ENCODE results near the gene PHLDA2. TPM values are rescaled to one million over a fixed set of nuclear protein-coding genes. Genes with fewer than 3 reads are reported as not detected.

Gene PHLDA2
- total RNA-seq, 2 experiments from 2014 or later: 3.6 to 3.7 TPM

DNA sequence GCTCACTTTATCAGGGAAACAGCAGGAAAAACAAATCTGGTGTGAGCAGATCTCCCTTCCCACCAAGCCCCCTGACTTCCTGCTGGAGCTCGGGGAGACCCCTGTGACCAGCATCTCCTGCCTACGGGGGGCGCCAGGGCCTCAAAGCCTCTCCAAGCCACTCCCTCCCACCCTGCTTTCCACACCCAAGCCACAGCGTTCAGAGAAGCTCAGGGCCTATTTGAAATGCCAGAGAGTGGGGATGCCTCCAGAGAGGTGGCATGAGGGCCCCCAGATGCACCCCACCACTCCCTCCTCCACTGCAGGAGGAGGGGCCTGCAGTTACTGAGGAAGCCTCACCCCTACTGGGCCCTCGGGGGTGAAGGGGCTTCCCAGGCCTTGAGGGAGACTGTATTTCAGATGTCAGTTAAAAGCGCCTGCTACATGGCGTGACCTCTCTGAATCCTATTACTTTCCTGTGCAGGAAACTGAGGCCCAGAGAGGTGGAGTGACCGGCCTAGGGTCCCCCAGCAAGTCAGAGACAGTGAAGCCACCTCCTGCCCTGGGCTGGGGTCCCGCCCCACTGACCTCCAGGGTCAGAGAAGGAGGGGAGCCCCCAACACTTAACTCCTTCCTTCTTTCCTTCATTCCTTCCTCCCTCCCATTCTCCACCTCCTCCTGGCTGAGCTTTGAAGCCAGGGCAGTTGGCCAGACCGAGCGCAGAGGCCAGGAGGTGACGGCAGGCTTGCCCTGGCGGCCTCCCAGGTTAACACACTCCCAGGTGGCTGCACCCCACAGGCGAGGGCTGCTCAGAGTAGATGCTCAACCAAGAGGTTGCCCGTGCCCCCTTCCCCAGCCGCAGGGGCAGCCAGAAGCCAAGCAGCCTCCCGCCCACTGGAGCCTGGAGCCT is 37.6 kb downstream of the PHLDA2 start:
- peak; percentile 31 for ATAC-seq
- peak; percentile 68 for DNase-seq
- H3K4me3 Mint-ChIP-seq: peak overlapping the region; percentile 83
- POLR2A ChIA-PET: interaction anchor here (1.0 to 4.2 kb wide), 4 partner anchors 11 to 419 kb away, joined by 3 to 26 read pairs (median 9); a partner anchor contains a TSS
- CTCF ChIA-PET: interaction anchor here (0.9 to 13.7 kb wide), 22 partner anchors 8 to 699 kb away, joined by 3 to 412 read pairs (median 5); partner anchors contain the start of gene PHLDA2
- H3K27me3 Mint-ChIP-seq: no peaks in the 10 kb centered on the region
- no peaks in the 10 kb centered on the region for H3K36me3 Mint-ChIP-seq (ENCODE audit: low read depth)
- H3K9me3 Mint-ChIP-seq: no peaks in the 10 kb centered on the region
- intact Hi-C loops (cut with micrococcal nuclease): loop anchor here (10.0 kb wide), 1 partner anchor 587 kb away; the partner anchor contains the start of genes C11orf21 and TSPAN32
- H3K4me1 Mint-ChIP-seq (ENCODE audit: low read depth): peaks cover 17% of the 10 kb centered on the region
- H3K27ac Mint-ChIP-seq: peak overlapping the region; percentile 91
- TF ChIP-seq, protein P1, sequence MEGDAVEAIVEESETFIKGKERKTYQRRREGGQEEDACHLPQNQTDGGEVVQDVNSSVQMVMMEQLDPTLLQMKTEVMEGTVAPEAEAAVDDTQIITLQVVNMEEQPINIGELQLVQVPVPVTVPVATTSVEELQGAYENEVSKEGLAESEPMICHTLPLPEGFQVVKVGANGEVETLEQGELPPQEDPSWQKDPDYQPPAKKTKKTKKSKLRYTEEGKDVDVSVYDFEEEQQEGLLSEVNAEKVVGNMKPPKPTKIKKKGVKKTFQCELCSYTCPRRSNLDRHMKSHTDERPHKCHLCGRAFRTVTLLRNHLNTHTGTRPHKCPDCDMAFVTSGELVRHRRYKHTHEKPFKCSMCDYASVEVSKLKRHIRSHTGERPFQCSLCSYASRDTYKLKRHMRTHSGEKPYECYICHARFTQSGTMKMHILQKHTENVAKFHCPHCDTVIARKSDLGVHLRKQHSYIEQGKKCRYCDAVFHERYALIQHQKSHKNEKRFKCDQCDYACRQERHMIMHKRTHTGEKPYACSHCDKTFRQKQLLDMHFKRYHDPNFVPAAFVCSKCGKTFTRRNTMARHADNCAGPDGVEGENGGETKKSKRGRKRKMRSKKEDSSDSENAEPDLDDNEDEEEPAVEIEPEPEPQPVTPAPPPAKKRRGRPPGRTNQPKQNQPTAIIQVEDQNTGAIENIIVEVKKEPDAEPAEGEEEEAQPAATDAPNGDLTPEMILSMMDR (IDR thresholded peaks at IDR 0.05): no peak

DNA sequence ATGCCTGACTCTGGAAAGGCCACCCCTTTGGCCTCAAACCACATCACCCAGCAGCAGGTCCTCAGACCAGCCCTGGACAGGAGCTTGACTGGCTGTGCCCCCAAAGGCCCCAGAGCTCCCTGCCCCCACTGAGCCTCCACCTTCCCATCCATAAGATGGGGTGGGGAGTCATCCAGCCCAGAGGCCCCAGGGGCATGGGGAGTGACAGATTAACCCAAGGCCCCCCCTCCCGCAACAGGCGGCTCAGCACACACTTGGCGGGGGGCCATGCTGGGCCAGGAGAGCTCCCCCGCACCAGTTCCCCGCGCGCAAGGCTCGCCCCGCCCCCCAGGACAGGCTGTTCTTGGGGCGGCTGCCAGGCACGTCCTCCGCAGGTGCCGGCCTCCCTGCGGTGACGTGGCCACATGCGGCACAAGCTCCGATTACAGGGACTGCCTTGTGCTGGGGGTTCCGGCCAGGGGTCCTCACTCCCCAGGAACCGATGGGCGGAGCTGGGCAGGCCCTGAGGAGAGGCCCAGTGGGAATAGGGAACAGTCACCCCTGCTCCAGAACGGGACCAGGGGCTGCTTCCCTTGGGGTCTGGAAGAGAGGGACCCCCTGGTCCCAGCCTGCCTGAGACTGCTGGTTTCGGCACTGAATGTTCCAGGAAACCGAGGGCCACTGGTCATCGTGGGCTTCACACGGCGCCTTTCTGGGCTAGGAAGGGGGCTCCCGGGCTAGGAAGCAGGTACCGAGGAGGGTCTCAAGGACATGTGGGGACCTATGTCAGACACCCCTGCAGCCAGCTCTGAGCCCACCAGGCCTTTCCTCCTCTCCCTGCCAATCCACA is 38.5 kb downstream of the PHLDA2 start:
- Mint-ChIP-seq H3K4me3 (no peak overlapping the region), H3K9me3 (no peaks in the 10 kb centered on the region), H3K4me1 (ENCODE audit: low read depth) (peaks cover 17% of the 10 kb centered on the region), H3K36me3 (ENCODE audit: low read depth) (no peaks in the 10 kb centered on the region), H3K27me3 (no peaks in the 10 kb centered on the region), H3K27ac (peak overlapping the region; percentile 66)
- no peak for ATAC-seq
- POLR2A ChIA-PET: interaction anchor here (4.2 kb wide), 1 partner anchor 358 kb away, joined by 26 read pairs; no protein-coding TSS in a partner anchor
- intact Hi-C loops (cut with micrococcal nuclease): loop anchor here (10.0 kb wide), 1 partner anchor 586 kb away; the partner anchor contains the start of genes C11orf21 and TSPAN32
- TF ChIP-seq, protein P1 (IDR thresholded peaks at IDR 0.05): no peak
- no peak for DNase-seq
- CTCF ChIA-PET: interaction anchor here (1.1 to 13.7 kb wide), 8 partner anchors 11 to 470 kb away, joined by 3 to 412 read pairs (median 6); a partner anchor contains a TSS

DNA sequence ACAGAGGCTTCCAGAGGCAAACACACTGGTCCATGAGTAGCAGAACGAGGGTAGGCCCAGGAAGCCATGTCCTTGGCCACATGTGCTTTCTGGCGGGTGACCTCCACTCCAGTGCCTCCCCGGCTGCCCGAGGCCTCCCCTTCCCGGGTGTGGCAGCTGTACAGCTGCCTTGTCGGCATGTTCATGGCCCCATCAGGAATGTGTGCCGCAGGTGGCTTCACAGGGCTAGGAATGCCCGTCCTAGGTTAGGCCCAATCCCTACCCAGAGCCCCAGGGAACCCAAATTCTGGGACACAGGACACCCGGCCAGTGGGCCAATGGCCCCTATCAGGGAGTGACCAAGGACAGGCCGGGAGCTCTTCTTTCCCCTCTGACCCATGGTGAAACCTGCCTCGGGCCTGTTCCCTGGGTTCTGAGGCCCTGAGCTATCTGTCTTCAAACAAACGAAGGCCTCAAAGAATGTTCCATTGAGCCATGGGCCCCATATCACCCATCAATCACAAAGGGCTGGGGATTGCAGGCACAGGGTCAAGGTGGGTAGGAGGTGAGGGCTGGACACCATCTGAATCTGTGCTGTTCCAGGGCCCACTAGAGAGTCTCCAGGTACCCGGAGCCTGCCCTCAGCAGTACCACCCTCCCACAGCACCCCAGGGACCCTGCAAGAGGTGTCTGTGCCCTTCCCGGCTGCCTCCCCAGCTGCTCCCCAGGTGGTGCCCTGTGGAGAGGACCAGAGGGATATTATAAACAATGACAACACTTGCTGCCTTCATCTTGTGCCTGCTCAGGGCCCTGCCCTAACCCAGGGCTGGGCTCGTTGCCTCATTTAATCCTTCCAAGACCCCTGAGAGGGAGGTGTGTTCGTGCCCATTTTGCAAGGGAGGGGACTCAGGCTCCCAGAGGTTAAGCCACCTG is 39.6 kb downstream of the PHLDA2 start:
- CTCF ChIA-PET: interaction anchor here (0.9 to 13.7 kb wide), 8 partner anchors 10 to 469 kb away, joined by 3 to 412 read pairs (median 4); partner anchors contain the start of gene KCNQ1
- Mint-ChIP-seq H3K27ac (peak overlapping the region; percentile 66), H3K27me3 (peaks cover 2% of the 10 kb centered on the region), H3K36me3 (ENCODE audit: low read depth) (no peaks in the 10 kb centered on the region), H3K9me3 (no peaks in the 10 kb centered on the region), H3K4me3 (no peak overlapping the region), H3K4me1 (ENCODE audit: low read depth) (peaks cover 19% of the 10 kb centered on the region)
- ATAC-seq (no peak), DNase-seq (no peak)
- intact Hi-C loops (cut with micrococcal nuclease): loop anchor here (5.0 to 10.0 kb wide), 2 partner anchors 462 to 585 kb away; partner anchors contain the start of genes C11orf21 and TSPAN32
- TF ChIP-seq, protein P1 (IDR thresholded peaks at IDR 0.05): no peak
- POLR2A ChIA-PET: interaction anchor here (1.4 to 4.2 kb wide), 2 partner anchors 36 to 357 kb away, joined by 4 to 26 read pairs; no protein-coding TSS in a partner anchor

DNA sequence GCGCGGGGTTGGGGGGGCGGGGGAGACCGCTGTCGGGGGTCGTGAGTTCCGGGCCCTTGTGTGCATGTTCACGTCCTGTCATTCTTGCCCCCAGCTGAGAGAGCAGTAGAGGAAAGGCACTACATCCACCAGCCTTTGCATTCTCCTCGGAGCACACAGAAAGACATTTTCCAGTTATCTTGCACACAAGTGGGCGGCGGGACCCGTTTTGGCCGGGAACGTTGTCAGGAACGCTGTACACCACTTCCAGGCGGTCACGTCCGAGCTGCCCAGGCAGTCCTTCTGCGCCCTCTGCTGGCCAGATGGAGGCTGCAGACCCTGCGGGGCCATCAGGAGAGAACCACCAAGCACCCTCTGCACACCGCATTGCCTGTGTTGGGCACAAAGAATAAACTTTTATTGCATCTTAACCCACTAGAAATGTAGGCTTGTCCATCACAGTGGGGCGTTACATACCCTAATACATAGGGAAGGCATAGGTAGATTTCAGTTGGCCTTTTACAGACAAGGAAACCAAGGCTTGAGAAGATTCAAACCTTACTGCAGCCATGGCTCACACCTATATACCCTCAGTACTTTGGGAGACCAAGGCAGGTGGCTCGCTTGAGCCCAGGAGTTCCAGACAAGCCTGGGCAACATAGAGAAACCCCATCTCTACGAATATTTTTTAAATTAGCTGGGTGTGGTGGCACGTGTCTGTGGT is 40.8 kb downstream of the PHLDA2 start:
- Mint-ChIP-seq H3K9me3 (no peaks in the 10 kb centered on the region), H3K4me3 (no peak overlapping the region), H3K36me3 (ENCODE audit: low read depth) (no peaks in the 10 kb centered on the region), H3K27me3 (peaks cover 2% of the 10 kb centered on the region), H3K4me1 (ENCODE audit: low read depth) (peaks cover 19% of the 10 kb centered on the region), H3K27ac (no peak overlapping the region)
- TF ChIP-seq, protein P1 (IDR thresholded peaks at IDR 0.05): peak; percentile 99
- ChIA-PET CTCF (interaction anchor here (0.7 to 13.7 kb wide), 32 partner anchors 8 to 487 kb away, joined by 3 to 412 read pairs (median 4); partner anchors contain the start of genes KCNQ1, PHLDA2 and TSSC4), POLR2A (interaction anchor here (0.8 to 1.8 kb wide), 4 partner anchors 37 to 356 kb away, joined by 3 to 13 read pairs (median 4); no protein-coding TSS in a partner anchor)
- peak; percentile 93 for DNase-seq
- peak; percentile 27 for ATAC-seq
- intact Hi-C loops (cut with micrococcal nuclease): loop anchor here (1.0 to 5.0 kb wide), 2 partner anchors 355 to 461 kb away; no protein-coding TSS in a partner anchor
